C1 segment of cervical spinal cord (tissue), 14 donors: Measurements from ENCODE around the gene SUMF2.
A peak's percentile ranks its signal among the peaks of the same experiment; 100 is the strongest.
"Not testable (repeated sequence)": the region's sequence is repeated elsewhere in the genome, so short reads cannot be mapped to it uniquely, and the experiment has no call there.

ENCODE experiments used
- DNase-seq, 14 donors: peaks; one replicate each; lab custom pipeline; 2025; lab: John Stamatoyannopoulos, UW

SUMF2 gene

GRCh38 chr7:56106108-56107073 lies 42.3 kb downstream of the SUMF2 start, which contains the start of gene CHCHD2:
Gene CHCHD2, minus strand, starts transcription at chr7:56106476. Its CDS starts 63 bp downstream, at chr7:56106413.
- peak; percentile 51 to 98 (median 94) for DNase-seq

GRCh38 chr7:56107954-56108258 lies 43.8 kb downstream of the SUMF2 start:
- no peak for DNase-seq

GRCh38 chr7:56110611-56111010 lies 46.5 kb downstream of the SUMF2 start:
- DNase-seq = no peak

GRCh38 chr7:56112244-56112643 lies 48.2 kb downstream of the SUMF2 start:
- DNase-seq = not testable (repeated sequence)

DNA sequence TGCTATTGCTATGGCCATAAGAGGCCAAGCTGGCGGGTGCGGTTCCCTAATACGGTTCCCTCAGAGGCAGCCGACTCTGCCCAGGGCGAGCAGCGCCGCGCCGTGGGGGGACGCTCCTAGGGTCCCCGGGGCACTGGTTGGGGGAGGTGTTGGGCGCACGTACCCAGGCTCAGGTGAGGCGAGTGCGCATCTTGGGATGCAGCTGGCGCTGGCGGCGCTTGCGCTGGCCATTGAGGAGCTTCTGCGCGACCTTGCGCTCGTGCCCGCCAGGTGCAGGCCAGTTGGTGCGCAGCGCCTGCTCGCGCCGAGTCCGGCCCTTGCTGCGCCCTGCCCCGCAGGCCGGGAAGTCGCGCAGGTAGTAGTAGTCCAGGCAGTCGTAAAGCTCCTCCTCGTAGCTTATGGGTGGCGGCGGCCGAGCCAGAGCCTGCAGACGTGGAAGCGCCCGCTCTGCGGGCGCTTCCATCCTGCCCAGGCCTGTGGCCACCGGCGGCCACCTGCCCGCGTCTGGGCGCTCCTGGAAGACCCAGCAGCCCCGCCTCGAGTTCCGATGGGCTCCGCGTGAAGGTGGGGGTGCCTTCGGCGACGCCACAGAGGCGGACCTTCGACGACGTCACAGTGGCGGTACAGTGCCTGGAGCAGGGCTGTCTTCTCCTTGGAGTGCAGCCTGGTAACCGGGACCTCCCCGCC lies 51.9 kb downstream of the SUMF2 start, which contains the start of gene NUPR2:
Gene NUPR2 (minus strand): TSS at position 566 of the 687 bp plus-strand sequence. CDS start 103 bp downstream, at position 463.
- DNase-seq = peak in 1 of 14 donors; percentile 65

GRCh38 chr7:56121440-56121839 lies 57.4 kb downstream of the SUMF2 start:
- no peak for DNase-seq

GRCh38 chr7:56124981-56125380 lies 60.9 kb downstream of the SUMF2 start:
- DNase-seq = no peak

- DNase-seq = no peak
Measured at GRCh38 chr7:56125831-56126230, 61.7 kb downstream of the SUMF2 start.

DNA sequence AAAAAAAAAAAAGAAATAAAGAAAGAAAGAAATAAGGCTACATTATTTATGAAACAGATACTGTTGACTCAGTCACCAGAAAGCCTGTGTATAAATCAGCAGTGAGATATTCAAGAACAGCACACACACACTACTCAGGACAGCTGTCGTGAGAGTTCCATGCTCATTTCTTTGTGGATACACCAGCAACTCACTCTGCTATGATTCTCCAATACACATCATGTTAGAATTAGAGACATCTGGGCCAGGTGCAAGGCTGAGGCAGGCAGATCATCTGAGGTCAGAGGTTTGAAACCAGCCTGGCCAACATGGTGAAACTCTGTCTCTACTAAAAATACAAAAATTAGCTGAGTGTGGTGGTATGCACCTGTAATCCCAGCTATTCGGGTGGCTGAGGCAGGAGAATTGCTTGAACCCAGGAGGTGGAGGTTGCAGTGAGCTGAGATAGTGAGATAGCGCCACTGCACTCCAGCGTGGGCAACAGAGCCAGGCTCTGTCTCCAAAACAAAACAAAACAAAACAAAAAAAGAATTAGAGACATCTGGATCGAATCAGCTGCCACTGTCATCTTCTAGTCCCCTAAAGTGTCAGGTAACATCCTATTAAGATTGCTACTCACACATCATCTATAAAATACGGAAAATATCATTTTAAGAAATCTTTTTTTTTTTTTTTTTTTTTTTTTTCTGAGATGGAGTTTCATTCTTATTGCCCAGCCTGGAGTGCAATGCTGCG lies 63.3 kb downstream of the SUMF2 start:
- no peak for DNase-seq
